ENCODE data around the gene MLF2.

MLF2 gene

GRCh38 chr12:6699259-6699988 lies 53.5 kb downstream of the MLF2 start:
- TF ChIP-seq TAF1 (IDR thresholded peaks at IDR 0.05; ENCODE audit: low read depth, low read length): no peak
- TF ChIP-seq POLR2AphosphoS5 (IDR thresholded peaks at IDR 0.05; ENCODE audit: low read depth, low read length): no peak
- TF ChIP-seq POU2F2 (IDR thresholded peaks at IDR 0.05; ENCODE audit: low read depth, low read length): no peak
- no peak for TF ChIP-seq POLR2A (IDR thresholded peaks at IDR 0.05; ENCODE audit: low read depth, low read length)
- no peak for TF ChIP-seq SPI1 (IDR thresholded peaks at IDR 0.05; ENCODE audit: low read depth, low read length)
- no peak for TF ChIP-seq PAX5 (IDR thresholded peaks at IDR 0.05; ENCODE audit: insufficient read depth, low read length, severe bottlenecking)
- FAIRE-seq (peak; percentile 57), DNase-seq (ENCODE audit: insufficient read length, low spot score) (no peak)

- no peak for FAIRE-seq
- no peak for DNase-seq (ENCODE audit: insufficient read length, low spot score)
- TF ChIP-seq PAX5 (IDR thresholded peaks at IDR 0.05; ENCODE audit: insufficient read depth, low read length, severe bottlenecking) (no peak), POU2F2 (IDR thresholded peaks at IDR 0.05; ENCODE audit: low read depth, low read length) (no peak), SPI1 (IDR thresholded peaks at IDR 0.05; ENCODE audit: low read depth, low read length) (no peak), TAF1 (IDR thresholded peaks at IDR 0.05; ENCODE audit: low read depth, low read length) (no peak), POLR2AphosphoS5 (IDR thresholded peaks at IDR 0.05; ENCODE audit: low read depth, low read length) (no peak), POLR2A (IDR thresholded peaks at IDR 0.05; ENCODE audit: low read depth, low read length) (no peak)
Measured at GRCh38 chr12:6698352-6699046, 54.4 kb downstream of the MLF2 start.

Measured in GM12891 (cell line).